Thyroid gland (tissue), 4 donors: ENCODE results near the gene KLHDC7B.

Source experiments
- POLR2A ChIP-seq, 2 donors: fragments of 450-650 bp; IDR thresholded peaks; one replicate each; pipeline ENCODE4 v1.6.1; 2017; ENCODE audit warnings: antibody characterized with exemption in 2 of 2, mild to moderate bottlenecking in 2 of 2, moderate library complexity in 1 of 2
- TF ChIP-seq, protein P1 (sequence below), 6 experiments: fragments of 200-600 bp in 3 of 6; fragments of 450-650 bp in 3 of 6; sonication (generic) in 3 of 6; IDR thresholded peaks; one replicate each; pipeline ENCODE4 v1.5.1; 2016 to 2019; ENCODE audit warnings: antibody characterized with exemption in 6 of 6, mild to moderate bottlenecking in 2 of 6, inconsistent platforms in 1 of 6, moderate library complexity in 1 of 6

DNA sequence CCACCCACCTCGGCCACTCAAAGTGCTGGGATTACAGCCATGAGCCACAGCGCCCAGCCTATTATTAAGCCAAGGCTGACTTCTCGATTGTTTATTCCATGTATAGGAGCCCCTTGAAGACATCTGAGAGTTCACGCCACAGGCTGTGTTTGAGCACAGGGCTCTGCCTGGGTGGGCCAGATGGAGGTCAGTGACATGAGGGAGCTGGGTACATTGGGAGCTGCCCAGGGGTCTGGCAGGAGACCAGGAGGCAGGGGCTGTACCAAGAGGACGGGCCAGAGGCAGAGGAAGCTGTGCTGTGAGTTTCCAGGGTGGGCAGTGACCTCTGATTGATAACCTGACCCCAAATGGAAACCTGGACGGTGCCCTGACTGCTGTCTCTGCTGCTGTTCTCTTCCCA, 43.6 kb upstream of the KLHDC7B start:
- TF ChIP-seq, protein P1, sequence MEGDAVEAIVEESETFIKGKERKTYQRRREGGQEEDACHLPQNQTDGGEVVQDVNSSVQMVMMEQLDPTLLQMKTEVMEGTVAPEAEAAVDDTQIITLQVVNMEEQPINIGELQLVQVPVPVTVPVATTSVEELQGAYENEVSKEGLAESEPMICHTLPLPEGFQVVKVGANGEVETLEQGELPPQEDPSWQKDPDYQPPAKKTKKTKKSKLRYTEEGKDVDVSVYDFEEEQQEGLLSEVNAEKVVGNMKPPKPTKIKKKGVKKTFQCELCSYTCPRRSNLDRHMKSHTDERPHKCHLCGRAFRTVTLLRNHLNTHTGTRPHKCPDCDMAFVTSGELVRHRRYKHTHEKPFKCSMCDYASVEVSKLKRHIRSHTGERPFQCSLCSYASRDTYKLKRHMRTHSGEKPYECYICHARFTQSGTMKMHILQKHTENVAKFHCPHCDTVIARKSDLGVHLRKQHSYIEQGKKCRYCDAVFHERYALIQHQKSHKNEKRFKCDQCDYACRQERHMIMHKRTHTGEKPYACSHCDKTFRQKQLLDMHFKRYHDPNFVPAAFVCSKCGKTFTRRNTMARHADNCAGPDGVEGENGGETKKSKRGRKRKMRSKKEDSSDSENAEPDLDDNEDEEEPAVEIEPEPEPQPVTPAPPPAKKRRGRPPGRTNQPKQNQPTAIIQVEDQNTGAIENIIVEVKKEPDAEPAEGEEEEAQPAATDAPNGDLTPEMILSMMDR (IDR thresholded peaks at IDR 0.05) = no peak
- TF ChIP-seq POLR2A (IDR thresholded peaks at IDR 0.05) = no peak
